GM21423 (cell line): ENCODE results near the gene BAG1.

ENCODE experiments used
- ATAC-seq: cut with Tn5 transposase; IDR thresholded peaks from one replicate; pipeline ENCODE4 v1.9.1; 2021; ENCODE audit warnings: mild to moderate bottlenecking, moderate library complexity; ENCODE audit not compliant: unreplicated experiment

The BAG1 gene

DNA sequence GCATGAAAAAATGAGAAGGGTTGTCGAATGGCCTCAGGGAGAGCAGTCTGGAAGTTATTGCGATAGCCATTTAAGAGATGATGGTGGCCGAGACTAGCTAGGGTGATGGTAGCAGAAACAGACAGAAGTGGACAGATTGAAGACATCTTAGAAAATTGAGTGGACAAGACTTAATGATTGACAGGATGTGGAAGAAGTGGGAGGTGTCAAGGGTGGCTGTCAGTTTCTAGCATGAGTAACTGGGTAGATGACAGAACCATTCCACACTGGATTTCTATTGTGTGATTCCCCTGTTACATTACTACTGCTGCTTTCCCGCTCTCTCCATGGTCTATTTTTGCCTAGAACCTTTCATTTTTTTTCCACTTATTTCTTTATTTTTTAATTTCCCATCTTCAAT is 13.0 kb upstream of the BAG1 start:
- ATAC-seq = no peak

GRCh38 chr9:33273972-33274328 is 9.4 kb upstream of the BAG1 start:
- ATAC-seq = no peak

DNA sequence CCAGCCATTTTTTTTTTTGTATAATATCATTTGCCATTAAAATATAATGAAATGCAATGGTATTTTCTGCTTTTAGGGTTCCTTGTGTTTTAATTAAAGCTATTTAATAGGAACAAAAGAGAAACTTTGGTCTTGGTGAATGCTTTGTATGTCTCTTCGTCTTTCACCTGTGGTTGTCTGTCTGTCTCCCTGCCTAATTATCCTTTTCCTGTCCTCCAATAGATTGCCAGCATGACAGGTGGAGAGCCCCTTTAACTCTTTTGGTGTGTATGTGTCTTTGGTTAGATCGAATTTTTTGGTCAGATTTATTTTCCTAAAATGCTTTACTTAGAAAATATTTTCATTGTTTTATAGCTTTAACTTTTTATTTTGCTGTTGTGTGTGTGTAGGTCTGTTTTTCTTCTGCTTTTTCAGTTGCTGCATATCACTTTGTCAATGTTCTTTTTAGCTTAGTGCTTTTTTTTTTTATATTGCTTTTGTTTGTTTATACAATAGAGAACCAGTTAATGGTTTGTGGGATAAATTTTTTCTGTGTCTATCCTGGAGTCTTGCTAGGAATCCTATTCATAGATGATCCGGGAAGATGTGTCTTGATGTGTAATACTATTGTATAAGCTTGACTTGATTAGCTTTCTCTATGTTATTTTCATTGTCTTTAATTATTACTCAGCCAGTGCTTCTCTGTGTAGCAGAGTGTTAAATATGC is 8.9 kb upstream of the BAG1 start:
- ATAC-seq = no peak

- no peak for ATAC-seq
These were observed 7.6 kb upstream of the BAG1 start for GRCh38 chr9:33272061-33272460.

GRCh38 chr9:33270146-33270545 is 5.6 kb upstream of the BAG1 start:
- no peak for ATAC-seq

DNA sequence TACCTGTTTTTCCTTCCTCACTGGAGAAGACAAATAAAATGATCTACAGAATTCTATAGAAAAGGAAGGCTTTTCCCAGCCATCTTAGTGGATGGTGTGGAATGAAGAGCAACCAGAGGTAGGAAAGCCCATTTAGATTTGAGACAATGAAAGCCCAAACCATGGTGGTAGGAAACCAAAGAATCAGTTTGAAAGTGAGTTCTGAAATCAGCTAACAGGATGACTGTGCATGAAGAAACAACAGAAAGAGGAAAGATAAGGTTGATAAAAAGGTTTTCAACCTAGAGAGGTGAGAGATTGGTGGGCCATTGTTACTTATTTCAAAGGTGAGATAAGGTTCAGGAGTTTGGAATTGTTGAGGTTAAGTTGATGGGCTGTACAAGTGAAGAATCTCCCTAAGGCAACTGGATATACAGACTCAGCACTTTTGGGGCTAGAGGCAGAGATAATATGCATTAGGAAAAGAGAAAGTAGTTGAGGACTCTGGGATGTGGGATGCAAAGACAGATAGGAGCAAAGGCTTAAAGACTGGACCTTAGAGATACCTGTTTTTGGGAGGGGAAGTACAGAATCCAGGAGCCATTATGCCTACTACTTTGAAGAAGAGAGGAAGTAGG is 2.8 kb upstream of the BAG1 start:
- no peak for ATAC-seq

DNA sequence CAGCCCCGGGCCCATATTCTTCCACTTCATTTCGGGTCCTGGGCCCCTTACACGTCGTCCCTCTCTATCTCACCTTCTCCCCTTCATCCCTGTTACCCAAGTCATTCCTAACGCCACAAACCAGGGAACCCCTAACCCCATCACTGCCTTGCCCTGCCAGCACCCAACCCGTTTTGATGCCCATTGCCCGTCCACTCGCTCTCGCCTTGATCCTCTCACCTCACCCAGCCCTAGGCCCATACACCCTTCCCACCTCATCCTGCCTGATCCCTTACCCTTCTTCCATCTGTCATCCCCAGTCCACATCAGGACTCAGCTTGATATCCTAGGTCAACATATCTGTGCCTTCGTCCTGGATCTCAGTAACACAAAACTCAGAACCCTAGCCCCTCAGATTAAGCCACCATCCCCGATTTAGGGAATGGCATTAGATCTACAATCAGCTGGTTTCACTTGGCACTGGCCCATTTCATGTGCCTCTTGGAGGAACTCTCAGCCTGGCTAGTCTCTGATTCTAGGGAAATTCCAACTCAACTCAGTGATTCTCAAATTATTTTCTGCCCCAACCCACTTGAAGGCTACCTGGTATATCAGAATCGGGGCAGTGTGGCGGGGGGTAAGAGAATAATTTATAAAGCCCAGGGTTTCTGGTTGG is 830 bp upstream of the BAG1 start:
- no peak for ATAC-seq

- peak; percentile 24 for ATAC-seq
These were observed 470 bp downstream of the BAG1 start for GRCh38 chr9:33264003-33264472.

DNA sequence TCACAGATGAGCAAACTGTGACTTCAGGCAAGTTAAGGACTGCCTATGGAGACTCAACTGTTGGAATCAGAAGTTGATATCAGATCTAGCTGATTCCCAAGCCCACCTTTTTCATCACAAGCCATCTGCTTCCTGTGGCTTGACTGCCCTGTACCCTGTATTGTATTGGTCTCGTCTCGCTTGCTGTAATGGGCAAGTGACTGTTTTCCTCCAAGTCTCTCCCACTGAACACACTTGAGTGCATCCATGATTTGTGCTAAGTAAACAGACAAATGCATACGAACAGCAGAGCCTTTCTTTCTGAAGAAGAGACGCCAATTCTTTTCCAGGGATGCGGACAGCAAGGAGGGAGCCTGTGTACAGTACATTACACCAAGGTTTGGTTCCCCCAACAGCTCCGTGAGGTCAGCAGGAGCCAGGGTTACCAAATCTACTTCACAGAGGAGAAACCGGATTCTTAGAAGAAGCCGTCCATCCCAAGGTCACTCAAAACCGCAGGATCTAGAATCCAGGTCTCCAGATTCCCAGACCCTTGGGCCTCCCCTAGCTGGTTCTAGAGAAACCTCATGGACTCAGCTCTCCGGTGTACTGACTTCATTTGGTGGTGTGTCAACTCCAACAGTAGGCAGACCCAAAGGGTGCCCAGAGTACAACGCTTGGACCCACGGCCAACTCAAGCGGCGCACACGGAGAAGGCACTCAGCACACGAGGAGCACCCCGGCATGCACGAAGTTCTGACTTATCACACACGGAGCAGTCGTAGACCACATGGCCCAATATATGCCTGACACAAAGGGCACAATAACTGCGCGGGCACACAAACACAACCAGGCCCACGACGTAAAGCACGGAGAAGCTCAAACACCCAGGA is 1.1 kb downstream of the BAG1 start:
- ATAC-seq = no peak

DNA sequence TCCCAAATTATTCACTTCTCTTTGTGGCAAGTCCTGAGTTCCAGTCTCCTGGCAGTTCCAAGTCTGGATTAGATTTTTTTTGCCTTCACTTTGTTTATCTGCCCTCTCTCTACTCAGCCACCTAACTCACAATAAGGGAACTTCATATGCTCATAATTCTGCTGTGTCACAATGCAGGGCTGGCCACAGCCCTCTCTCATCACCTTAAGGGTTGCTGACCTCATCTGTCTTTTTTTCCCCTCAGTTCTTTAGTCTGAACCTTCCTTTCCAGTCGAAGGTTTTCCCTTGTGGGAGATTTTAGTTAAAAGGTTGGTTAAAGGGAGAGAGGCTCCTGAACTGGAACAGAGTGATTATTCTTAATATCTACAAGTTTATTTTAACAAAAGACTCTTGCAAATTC is 4.1 kb downstream of the BAG1 start:
- ATAC-seq = no peak

DNA sequence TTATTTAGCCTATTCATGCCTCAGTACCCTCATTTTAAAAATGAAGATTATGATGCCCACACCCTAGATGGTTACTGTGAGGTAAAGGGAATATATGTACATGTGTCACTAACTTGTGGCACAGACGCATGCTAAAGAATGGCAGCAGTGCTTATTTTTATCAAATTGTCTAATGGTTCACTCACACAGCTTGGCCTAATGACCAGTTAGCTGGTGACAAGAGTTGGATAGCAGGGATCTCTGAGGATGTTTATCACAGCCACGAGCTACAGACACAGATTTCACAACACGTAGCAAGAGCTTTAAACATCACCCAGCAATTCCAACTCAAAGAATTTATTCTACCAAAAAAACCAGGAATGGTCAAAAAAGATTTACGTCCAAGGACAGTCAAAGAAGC is 7.2 kb downstream of the BAG1 start:
- ATAC-seq = no peak

GRCh38 chr9:33256236-33256635 is 8.3 kb downstream of the BAG1 start:
- no peak for ATAC-seq

DNA sequence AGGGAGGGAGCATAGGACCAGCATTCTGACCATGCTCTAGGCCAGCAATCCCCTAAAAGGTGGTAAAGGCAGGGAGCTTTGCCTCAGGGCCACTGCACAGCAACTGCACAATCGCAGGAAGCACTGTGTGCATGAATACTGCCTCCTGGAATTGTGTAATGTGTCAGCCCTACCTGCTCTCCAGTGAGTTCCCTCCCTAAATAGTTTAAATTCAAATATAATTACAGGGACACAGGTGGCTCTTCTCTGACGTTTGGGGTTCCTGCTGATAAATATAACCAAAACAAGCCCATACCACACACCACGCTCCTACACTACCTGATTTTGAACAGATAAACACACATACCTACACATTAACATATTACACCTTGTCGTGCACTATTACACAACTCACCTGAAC is 9.0 kb downstream of the BAG1 start:
- no peak for ATAC-seq

DNA sequence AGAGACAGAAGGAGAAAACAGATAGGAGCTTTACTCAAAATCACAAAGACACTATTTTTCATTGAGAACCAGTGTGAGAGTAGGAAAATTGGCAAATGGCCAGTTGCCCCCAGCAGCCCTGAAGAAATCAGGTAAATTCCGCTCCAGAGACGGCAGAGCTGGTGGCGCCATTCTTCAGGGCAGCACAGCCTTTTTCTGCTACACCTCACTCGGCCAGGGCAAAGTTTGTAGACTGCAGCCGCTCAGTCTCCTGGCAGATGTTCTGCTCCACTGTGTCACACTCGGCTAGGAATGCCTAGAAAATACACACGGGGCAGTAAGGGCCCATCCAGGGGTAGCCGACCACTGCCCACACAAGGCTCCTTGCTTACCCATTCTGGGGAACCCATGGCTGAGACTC is 9.5 kb downstream of the BAG1 start:
- ATAC-seq = no peak

GRCh38 chr9:33254211-33254610 is 10.3 kb downstream of the BAG1 start:
- no peak for ATAC-seq

DNA sequence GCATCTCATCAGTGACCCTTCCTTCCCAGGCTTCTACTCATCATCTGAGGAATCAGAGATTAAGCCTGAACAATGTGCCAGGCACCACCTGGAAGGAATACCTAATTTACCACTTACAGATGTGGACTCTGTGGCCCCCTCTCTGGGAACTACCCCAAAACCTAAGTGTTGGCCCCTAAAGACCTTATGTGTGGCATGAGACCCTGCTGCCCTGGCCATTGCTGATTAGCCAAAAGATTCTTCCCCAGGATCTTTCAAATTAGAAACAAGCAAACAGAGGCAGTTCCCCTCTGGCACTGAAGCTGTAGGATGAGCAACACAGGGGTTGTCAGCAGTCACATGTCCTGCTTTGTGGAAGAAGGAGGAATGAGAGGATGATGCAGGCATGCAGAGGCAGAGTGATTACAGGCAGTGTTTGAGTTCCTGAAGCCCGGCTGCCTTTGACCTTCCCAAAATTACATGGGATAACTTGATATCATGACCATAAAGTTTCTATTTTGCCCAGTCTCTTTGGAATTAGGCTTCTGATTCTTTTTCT is 14.0 kb downstream of the BAG1 start:
- no peak for ATAC-seq

DNA sequence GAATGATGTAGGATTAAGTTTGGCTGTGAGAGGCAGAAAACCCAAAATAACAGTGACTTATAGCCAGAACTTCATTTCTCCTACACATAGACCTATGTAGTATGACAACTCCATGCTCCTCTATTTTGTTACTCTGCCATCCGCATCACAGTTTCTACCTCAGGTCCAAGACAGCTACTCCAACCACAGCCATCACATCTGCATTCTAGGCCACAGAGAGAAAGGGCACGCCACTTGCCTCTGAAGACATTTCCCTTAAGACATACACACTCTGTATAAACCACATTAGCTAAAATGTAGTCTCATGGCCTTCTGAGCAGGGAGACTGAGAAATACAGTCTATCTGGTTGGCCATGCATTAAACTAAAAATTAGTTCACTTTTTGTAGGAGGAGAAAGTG is 14.5 kb downstream of the BAG1 start:
- no peak for ATAC-seq

GRCh38 chr9:33249087-33249658 is 15.3 kb downstream of the BAG1 start:
- no peak for ATAC-seq

DNA sequence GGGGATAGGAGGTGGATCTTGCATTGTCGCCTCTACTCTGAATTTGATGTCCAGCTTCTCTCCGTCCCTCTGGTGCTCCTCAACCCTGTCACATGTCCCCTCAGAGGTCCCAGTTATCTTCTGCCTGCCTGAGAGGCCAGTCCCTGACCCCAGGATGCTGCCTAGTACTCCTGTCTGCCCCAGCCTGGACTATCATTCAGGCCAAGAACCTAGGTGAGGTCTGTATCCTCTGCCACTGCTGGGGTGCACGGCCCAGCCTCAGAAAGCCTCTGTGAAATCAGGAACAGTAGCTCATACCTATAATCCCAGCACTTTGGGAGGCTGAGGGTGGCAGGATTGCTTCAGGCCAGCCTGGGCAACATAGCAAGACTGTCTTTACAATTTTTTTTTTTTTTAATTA is 15.9 kb downstream of the BAG1 start:
- no peak for ATAC-seq

- ATAC-seq = no peak
These were observed 18.1 kb downstream of the BAG1 start for GRCh38 chr9:33246269-33246860.
